Endothelial cell of umbilical vein (primary cell): ENCODE data around the gene SGSM2.

Experiments
- CTCF ChIP-seq, 2 donors: IDR thresholded peaks; 1 replicate in 1 of 2; 2 replicates in 1 of 2; pipeline ENCODE4 v1.5.1; 2011; ENCODE audit warnings: low read length in 2 of 2, mild to moderate bottlenecking in 2 of 2, moderate library complexity in 2 of 2, control low read depth in 1 of 2, inconsistent platforms in 1 of 2, low read depth in 1 of 2; ENCODE audit not compliant: insufficient read depth in 1 of 2; ENCODE audit errors: extremely low read depth in 1 of 2
- EZH2 ChIP-seq: IDR thresholded peaks from 2 replicates; pipeline ENCODE4 v1.6.1; 2012; ENCODE audit warnings: borderline replicate concordance, low read depth, mild to moderate bottlenecking, moderate library complexity, low read length, inconsistent platforms; ENCODE audit not compliant: severe bottlenecking
- GATA2 ChIP-seq: IDR thresholded peaks from 2 replicates; pipeline ENCODE4 v1.7.0; 2011; ENCODE audit warnings: low read depth, mild to moderate bottlenecking, moderate library complexity, mixed read lengths, low read length; ENCODE audit not compliant: insufficient read length, insufficient read depth
- JUN ChIP-seq: IDR thresholded peaks from 2 replicates; pipeline ENCODE4 v1.6.1; 2011; ENCODE audit warnings: borderline replicate concordance, low read depth; ENCODE audit not compliant: insufficient read length, insufficient read depth
- MAX ChIP-seq: IDR thresholded peaks from 2 replicates; pipeline ENCODE4 v1.6.1; 2011; ENCODE audit not compliant: insufficient read depth, insufficient read length
- POLR2A ChIP-seq: IDR thresholded peaks from 2 replicates; pipeline ENCODE4 v1.6.1; 2012; ENCODE audit warnings: low read depth, mild to moderate bottlenecking, control low read depth, low read length
- POLR2AphosphoS5 ChIP-seq: IDR thresholded peaks from 2 replicates; pipeline ENCODE4 v1.6.1; 2012; ENCODE audit warnings: low read depth, mild to moderate bottlenecking, control low read depth, low read length, moderate library complexity; ENCODE audit not compliant: insufficient read depth

GRCh38 chr17:2369039-2369438, 31.7 kb downstream of the SGSM2 start:
- TF ChIP-seq CTCF (IDR thresholded peaks at IDR 0.05; ENCODE audit: extremely low read depth in 1 of 2, insufficient read depth in 1 of 2, low read depth in 1 of 2, low read length in 2 of 2) (no peak), JUN (no peak), POLR2A (no peak), MAX (no peak), EZH2 (no peak), GATA2 (no peak), POLR2AphosphoS5 (no peak)
